DMS153 treated with DMSO at 0.1 percent for 48 hours (cell line): Measurements from ENCODE around the gene MAPK8IP1.

ENCODE experiments used
- DNase-seq: peaks from one replicate; lab custom pipeline; 2025; ENCODE audit not compliant: unreplicated experiment; lab: John Stamatoyannopoulos, UW

Gene MAPK8IP1

GRCh38 chr11:45906965-45907611 lies 21.6 kb downstream of the MAPK8IP1 start, which contains the start of gene FREY1:
TSS of gene FREY1 (minus strand) at chr11:45907271. CDS start at chr11:45907245, 26 bp downstream.
- no peak for DNase-seq

GRCh38 chr11:45907911-45908370 lies 22.5 kb downstream of the MAPK8IP1 start:
- no peak for DNase-seq

- DNase-seq: no peak
Observed at GRCh38 chr11:45909594-45910475, 24.4 kb downstream of the MAPK8IP1 start.

GRCh38 chr11:45910623-45911022 lies 25.2 kb downstream of the MAPK8IP1 start:
- DNase-seq: no peak

- DNase-seq: no peak
Observed at GRCh38 chr11:45913514-45913913, 28.1 kb downstream of the MAPK8IP1 start.

GRCh38 chr11:45913942-45914635 lies 28.6 kb downstream of the MAPK8IP1 start:
- no peak for DNase-seq

GRCh38 chr11:45915446-45915845 lies 30.0 kb downstream of the MAPK8IP1 start:
- no peak for DNase-seq

GRCh38 chr11:45917286-45917622 lies 31.8 kb downstream of the MAPK8IP1 start:
- DNase-seq: no peak

GRCh38 chr11:45917623-45918330 lies 32.3 kb downstream of the MAPK8IP1 start, which contains the start of gene PEX16:
TSS of gene PEX16 (minus strand) at chr11:45917877. CDS start at chr11:45917811, 66 bp downstream.
- peak; percentile 96 for DNase-seq

- peak; percentile 57 for DNase-seq
Observed at GRCh38 chr11:45918331-45918941, 33.0 kb downstream of the MAPK8IP1 start.

GRCh38 chr11:45918962-45919675 lies 33.7 kb downstream of the MAPK8IP1 start:
- no peak for DNase-seq

- no peak for DNase-seq
Observed at GRCh38 chr11:45919806-45920530, 34.5 kb downstream of the MAPK8IP1 start.

GRCh38 chr11:45920531-45921477 lies 35.4 kb downstream of the MAPK8IP1 start:
- no peak for DNase-seq

GRCh38 chr11:45921561-45922424 lies 36.3 kb downstream of the MAPK8IP1 start:
- DNase-seq: peak; percentile 57

GRCh38 chr11:45922425-45923082 lies 37.1 kb downstream of the MAPK8IP1 start, which contains the start of gene LARGE2:
TSS of gene LARGE2 (plus strand) at chr11:45922656. CDS start at chr11:45922883, 227 bp downstream.
- peak; percentile 28 for DNase-seq
